Measurements from ENCODE around the gene WDR20.

WDR20 gene

GRCh38 chr14:102249981-102250380, 110.3 kb downstream of the WDR20 start:
- no peaks in the 10 kb centered on the region for H3K36me3 ChIP-seq (replicated peaks; ENCODE audit: insufficient read depth, low read length)
- no peaks in the 10 kb centered on the region for H3K9me3 ChIP-seq (replicated peaks; ENCODE audit: insufficient read depth, low read length)
- H3K4me2 ChIP-seq (ENCODE audit: low read depth, low read length) = no peak overlapping the region
- no peaks in the 10 kb centered on the region for H3K9me2 ChIP-seq (replicated peaks; ENCODE audit: insufficient read depth, low read length)
- no peak overlapping the region for H2AFZ ChIP-seq (ENCODE audit: low read length)
- no peak overlapping the region for H3K4me3 ChIP-seq (ENCODE audit: low read length)
- no peak for DNase-seq
- H3K9ac ChIP-seq (ENCODE audit: low read length) = no peak overlapping the region
- no peaks in the 10 kb centered on the region for H3K4me1 ChIP-seq (ENCODE audit: low read length)
- H3F3A ChIP-seq (ENCODE audit: insufficient read depth, low read length) = no peaks in the 10 kb centered on the region
- no peaks in the 10 kb centered on the region for H3K27me3 ChIP-seq (replicated peaks; ENCODE audit: insufficient read depth, low read length)
- no peaks in the 10 kb centered on the region for H3K79me2 ChIP-seq (ENCODE audit: low read length)
- H3K27ac ChIP-seq (ENCODE audit: low read length) = no peak overlapping the region
- no peak for TF ChIP-seq CTCF (IDR thresholded peaks at IDR 0.05; ENCODE audit: low read length)
- TF ChIP-seq EZH2phosphoT487 (IDR thresholded peaks at IDR 0.05; ENCODE audit: low read length) = no peak
- TF ChIP-seq EZH2 (optimal IDR thresholded peaks at IDR 0.05; ENCODE audit: low read depth, low read length) = no peak
- no peaks in the 10 kb centered on the region for H4K20me1 ChIP-seq (ENCODE audit: insufficient read depth, low read length)

DNA sequence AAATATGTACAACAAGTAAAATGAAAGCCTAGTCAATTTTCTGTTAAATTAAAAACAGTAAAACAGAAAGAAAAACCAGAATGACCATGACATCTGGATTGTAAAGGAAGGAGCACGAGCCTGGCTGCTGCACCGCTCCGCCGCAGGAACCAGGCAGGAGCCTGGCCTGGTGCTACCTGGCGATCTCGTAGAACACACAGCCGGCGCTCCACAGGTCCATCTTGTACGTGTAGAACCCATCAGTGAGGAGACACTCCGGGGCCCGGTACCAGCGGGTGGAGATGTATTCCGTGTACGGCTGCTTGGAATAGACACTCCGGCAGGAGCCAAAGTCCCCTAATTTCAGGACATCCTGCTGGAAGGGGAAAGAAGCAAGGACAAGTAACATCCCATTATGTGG, 110.9 kb downstream of the WDR20 start:
- no peak overlapping the region for H3K4me3 ChIP-seq (ENCODE audit: low read length)
- no peaks in the 10 kb centered on the region for H4K20me1 ChIP-seq (ENCODE audit: insufficient read depth, low read length)
- H3K4me1 ChIP-seq (ENCODE audit: low read length) = no peaks in the 10 kb centered on the region
- H2AFZ ChIP-seq (ENCODE audit: low read length) = no peak overlapping the region
- H3K27ac ChIP-seq (ENCODE audit: low read length) = no peak overlapping the region
- no peak for DNase-seq
- TF ChIP-seq CTCF (IDR thresholded peaks at IDR 0.05; ENCODE audit: low read length) = no peak
- TF ChIP-seq EZH2phosphoT487 (IDR thresholded peaks at IDR 0.05; ENCODE audit: low read length) = no peak
- TF ChIP-seq EZH2 (optimal IDR thresholded peaks at IDR 0.05; ENCODE audit: low read depth, low read length) = no peak
- H3K9me2 ChIP-seq (replicated peaks; ENCODE audit: insufficient read depth, low read length) = no peaks in the 10 kb centered on the region
- H3K27me3 ChIP-seq (replicated peaks; ENCODE audit: insufficient read depth, low read length) = no peaks in the 10 kb centered on the region
- no peaks in the 10 kb centered on the region for H3K9me3 ChIP-seq (replicated peaks; ENCODE audit: insufficient read depth, low read length)
- H3K4me2 ChIP-seq (ENCODE audit: low read depth, low read length) = no peak overlapping the region
- no peaks in the 10 kb centered on the region for H3K36me3 ChIP-seq (replicated peaks; ENCODE audit: insufficient read depth, low read length)
- H3K79me2 ChIP-seq (ENCODE audit: low read length) = no peaks in the 10 kb centered on the region
- H3K9ac ChIP-seq (ENCODE audit: low read length) = no peak overlapping the region
- H3F3A ChIP-seq (ENCODE audit: insufficient read depth, low read length) = no peaks in the 10 kb centered on the region

DNA sequence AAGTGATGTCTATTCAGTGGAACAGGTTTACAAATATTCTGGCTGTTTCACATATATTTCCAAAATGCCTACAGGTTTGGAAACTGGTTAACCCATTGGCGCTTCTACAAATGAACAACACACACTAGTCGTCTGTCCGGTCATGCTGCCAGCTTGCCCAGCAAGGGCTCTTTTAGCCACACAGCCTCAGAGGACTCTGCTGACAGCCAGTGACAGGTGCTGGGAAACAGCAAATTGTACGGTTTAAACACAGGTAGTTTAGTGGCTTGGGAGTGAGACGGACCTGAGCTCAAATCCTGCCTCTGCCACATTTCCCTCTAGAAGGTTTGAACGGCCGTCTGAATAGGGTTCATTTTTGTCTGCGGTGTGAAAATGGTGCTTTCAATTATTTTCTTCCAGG, 111.5 kb downstream of the WDR20 start:
- Histone ChIP-seq H3K4me1 (ENCODE audit: low read length) (no peaks in the 10 kb centered on the region), H3K9ac (ENCODE audit: low read length) (no peak overlapping the region), H2AFZ (ENCODE audit: low read length) (no peak overlapping the region)

More for the DNA sequence above, 111.5 kb downstream of the WDR20 start:
- Histone ChIP-seq H4K20me1 (ENCODE audit: insufficient read depth, low read length) (no peaks in the 10 kb centered on the region), H3K9me3 (replicated peaks; ENCODE audit: insufficient read depth, low read length) (no peaks in the 10 kb centered on the region), H3K79me2 (ENCODE audit: low read length) (no peaks in the 10 kb centered on the region), H3K36me3 (replicated peaks; ENCODE audit: insufficient read depth, low read length) (no peaks in the 10 kb centered on the region), H3K4me3 (ENCODE audit: low read length) (no peak overlapping the region), H3K27me3 (replicated peaks; ENCODE audit: insufficient read depth, low read length) (no peaks in the 10 kb centered on the region), H3K9me2 (replicated peaks; ENCODE audit: insufficient read depth, low read length) (no peaks in the 10 kb centered on the region), H3F3A (ENCODE audit: insufficient read depth, low read length) (no peaks in the 10 kb centered on the region), H3K27ac (ENCODE audit: low read length) (no peak overlapping the region), H3K4me2 (ENCODE audit: low read depth, low read length) (no peak overlapping the region)
- TF ChIP-seq EZH2 (optimal IDR thresholded peaks at IDR 0.05; ENCODE audit: low read depth, low read length) = no peak
- TF ChIP-seq CTCF (IDR thresholded peaks at IDR 0.05; ENCODE audit: low read length) = no peak
- no peak for TF ChIP-seq EZH2phosphoT487 (IDR thresholded peaks at IDR 0.05; ENCODE audit: low read length)
- no peak for DNase-seq

Measured in MM.1S (cell line).